ENCODE data around the gene CNTNAP5.

The CNTNAP5 gene

GRCh38 chr2:124316133-124316532, 291.0 kb downstream of the CNTNAP5 start:
- DNase-seq (ENCODE audit: low read depth), result no peak
- no peak overlapping the region for H3K4me3 ChIP-seq (ENCODE audit: low read depth, low read length)
- TF ChIP-seq CTCF (IDR thresholded peaks at IDR 0.05; ENCODE audit: insufficient read depth, low read depth, low read length, missing control alignments), result no peak

- DNase-seq (ENCODE audit: low read depth), result no peak
- H3K4me3 ChIP-seq (ENCODE audit: low read depth, low read length), result no peak overlapping the region
- TF ChIP-seq CTCF (IDR thresholded peaks at IDR 0.05; ENCODE audit: insufficient read depth, low read depth, low read length, missing control alignments), result no peak
Observed at GRCh38 chr2:124316881-124317605, 292.0 kb downstream of the CNTNAP5 start.

GRCh38 chr2:124317628-124318027, 292.5 kb downstream of the CNTNAP5 start:
- no peak for DNase-seq (ENCODE audit: low read depth)
- TF ChIP-seq CTCF (IDR thresholded peaks at IDR 0.05; ENCODE audit: insufficient read depth, low read depth, low read length, missing control alignments), result no peak
- H3K4me3 ChIP-seq (ENCODE audit: low read depth, low read length), result no peak overlapping the region

GRCh38 chr2:124318913-124319312, 293.8 kb downstream of the CNTNAP5 start:
- TF ChIP-seq CTCF (IDR thresholded peaks at IDR 0.05; ENCODE audit: insufficient read depth, low read depth, low read length, missing control alignments), result no peak
- no peak for DNase-seq (ENCODE audit: low read depth)
- H3K4me3 ChIP-seq (ENCODE audit: low read depth, low read length), result no peak overlapping the region

- no peak for DNase-seq (ENCODE audit: low read depth)
- H3K4me3 ChIP-seq (ENCODE audit: low read depth, low read length), result no peak overlapping the region
- TF ChIP-seq CTCF (IDR thresholded peaks at IDR 0.05; ENCODE audit: insufficient read depth, low read depth, low read length, missing control alignments), result no peak
Observed at GRCh38 chr2:124319577-124319976, 294.5 kb downstream of the CNTNAP5 start.

GRCh38 chr2:124320051-124320688, 295.1 kb downstream of the CNTNAP5 start:
- TF ChIP-seq CTCF (IDR thresholded peaks at IDR 0.05; ENCODE audit: insufficient read depth, low read depth, low read length, missing control alignments), result no peak
- DNase-seq (ENCODE audit: low read depth), result no peak
- no peak overlapping the region for H3K4me3 ChIP-seq (ENCODE audit: low read depth, low read length)
